H1 (cell line): ENCODE measurements around the gene SURF4. TPM values are rescaled to one million over a fixed set of nuclear protein-coding genes. Genes with fewer than 3 reads are reported as not detected.

Source experiments
- ASH2L ChIP-seq: fragments of 200-600, 300-600 bp; sonication (generic); IDR thresholded peaks from one replicate; pipeline ENCODE4 v1.7.1; 2017; ENCODE audit warnings: low read length
- ATF2 ChIP-seq: IDR thresholded peaks from 2 replicates; pipeline ENCODE4 v1.6.1; 2012; ENCODE audit warnings: low read length, inconsistent platforms
- BACH1 ChIP-seq: IDR thresholded peaks from 2 replicates; pipeline ENCODE4 v1.6.1; 2012; ENCODE audit warnings: low read length, improper control_type of control experiment
- BRCA1 ChIP-seq: IDR thresholded peaks from 2 replicates; pipeline ENCODE4 v1.6.1; 2012; ENCODE audit warnings: low read depth, low read length, improper control_type of control experiment
- CHD2 ChIP-seq: IDR thresholded peaks from 2 replicates; pipeline ENCODE4 v1.6.1; 2012; ENCODE audit warnings: low read length, improper control_type of control experiment
- E2F6 ChIP-seq: IDR thresholded peaks from 2 replicates; pipeline ENCODE4 v1.6.1; 2012; ENCODE audit warnings: inconsistent platforms
- EGR1 ChIP-seq: IDR thresholded peaks from 2 replicates; pipeline ENCODE4 v1.6.1; 2011; ENCODE audit warnings: low read depth, low read length, borderline replicate concordance
- EZH2 ChIP-seq: fragments of 200-600 bp; sonication (generic); IDR thresholded peaks from 2 replicates; pipeline ENCODE4 v1.7.1; 2012; ENCODE audit warnings: low read depth, mild to moderate bottlenecking, moderate library complexity, low read length, inconsistent platforms; ENCODE audit not compliant: severe bottlenecking
- JUND ChIP-seq: IDR thresholded peaks from 2 replicates; pipeline ENCODE4 v1.6.1; 2011; ENCODE audit warnings: mild to moderate bottlenecking, improper control_type of control experiment, low read length
- KDM4A ChIP-seq: IDR thresholded peaks from one replicate; pipeline ENCODE4 v1.7.1; 2012; ENCODE audit warnings: low read depth, mild to moderate bottlenecking, moderate library complexity, low read length, inconsistent platforms; ENCODE audit not compliant: severe bottlenecking
- KDM5A ChIP-seq: fragments of 200-600 bp; IDR thresholded peaks from 2 replicates; pipeline ENCODE4 v1.7.1; 2012; ENCODE audit warnings: mild to moderate bottlenecking, low read length, inconsistent platforms, mixed read lengths
- MAFK ChIP-seq: IDR thresholded peaks from 2 replicates; pipeline ENCODE4 v1.6.1; 2012; ENCODE audit warnings: low read depth, mild to moderate bottlenecking, improper control_type of control experiment, low read length
- PHF8 ChIP-seq: fragments of 200-600 bp; sonication (generic); conservative IDR thresholded peaks from 2 replicates; pipeline ENCODE4 v1.7.1; 2012; ENCODE audit warnings: low read depth, mild to moderate bottlenecking, inconsistent platforms, low read length, moderate library complexity
- RBBP5 ChIP-seq: IDR thresholded peaks from 2 replicates; pipeline ENCODE4 v1.7.1; 2012; ENCODE audit warnings: low read depth, mild to moderate bottlenecking, inconsistent platforms, low read length, moderate library complexity, borderline replicate concordance
- RXRA ChIP-seq: IDR thresholded peaks from 2 replicates; pipeline ENCODE4 v1.6.1; 2011; ENCODE audit warnings: low read depth, mild to moderate bottlenecking, low read length, moderate library complexity; ENCODE audit not compliant: insufficient read depth
- SIRT6 ChIP-seq: IDR thresholded peaks from one replicate; pipeline ENCODE4 v1.7.1; 2012; ENCODE audit warnings: low read length, inconsistent platforms
- SIX5 ChIP-seq: IDR thresholded peaks from 2 replicates; pipeline ENCODE4 v1.6.1; 2011; ENCODE audit warnings: mild to moderate bottlenecking, low read depth, low read length
- SUZ12 ChIP-seq: fragments of 200-600 bp; sonication (generic); IDR thresholded peaks from 2 replicates; pipeline ENCODE4 v1.6.1; 2012; ENCODE audit warnings: mild to moderate bottlenecking, inconsistent platforms, low read length, moderate library complexity, mixed read lengths
- TAF7 ChIP-seq: optimal IDR thresholded peaks from 2 replicates; pipeline ENCODE3; 2011; ENCODE audit warnings: low read depth, mild to moderate bottlenecking, inconsistent platforms, low read length, moderate library complexity, borderline replicate concordance
- TBP ChIP-seq: IDR thresholded peaks from 2 replicates; pipeline ENCODE4 v1.6.1; 2011; ENCODE audit warnings: low read depth, low read length, improper control_type of control experiment
- YY1 ChIP-seq: IDR thresholded peaks from 2 replicates; pipeline ENCODE4 v1.6.1; 2011; ENCODE audit warnings: low read depth, mild to moderate bottlenecking, low read length
- ZNF274 ChIP-seq: IDR thresholded peaks from 2 replicates; pipeline ENCODE4 v1.7.0; 2012; ENCODE audit warnings: low read length, borderline replicate concordance; ENCODE audit errors: extremely low read depth
- polyA plus RNA-seq, 7 experiments: library from polyadenylated mRNA; depleted of rRNA in 3 of 7; stranded (reverse) in 5 of 7; unstranded in 2 of 7; fragments of >200 nt in 5 of 7; fragments of 200-250 nt in 2 of 7; gene quantifications; 1 replicate in 5 of 7; 2 replicates in 1 of 7; 4 replicates in 1 of 7; pipeline versions ENCODE4 v1.2.1 to v1.2.3, GENCODE V29; 2011 to 2013; ENCODE audit warnings: missing spikeins in 2 of 7, mixed read lengths in 2 of 7
- total RNA-seq: library from RNA; stranded (reverse); fragmentation: NEBNext Ultra II Directional; extraction: Animal tissue kit (Norgen Biotek cat#: 25700); gene quantifications from 2 replicates; pipeline ENCODE4 v1.2.1, GENCODE V29; 2021

The SURF4 gene
- total and polyA plus RNA-seq, 2 of the 8 experiments (the other 6 are each of a cell fraction or from before 2014, with no cell fraction given): 176 to 182 TPM

DNA sequence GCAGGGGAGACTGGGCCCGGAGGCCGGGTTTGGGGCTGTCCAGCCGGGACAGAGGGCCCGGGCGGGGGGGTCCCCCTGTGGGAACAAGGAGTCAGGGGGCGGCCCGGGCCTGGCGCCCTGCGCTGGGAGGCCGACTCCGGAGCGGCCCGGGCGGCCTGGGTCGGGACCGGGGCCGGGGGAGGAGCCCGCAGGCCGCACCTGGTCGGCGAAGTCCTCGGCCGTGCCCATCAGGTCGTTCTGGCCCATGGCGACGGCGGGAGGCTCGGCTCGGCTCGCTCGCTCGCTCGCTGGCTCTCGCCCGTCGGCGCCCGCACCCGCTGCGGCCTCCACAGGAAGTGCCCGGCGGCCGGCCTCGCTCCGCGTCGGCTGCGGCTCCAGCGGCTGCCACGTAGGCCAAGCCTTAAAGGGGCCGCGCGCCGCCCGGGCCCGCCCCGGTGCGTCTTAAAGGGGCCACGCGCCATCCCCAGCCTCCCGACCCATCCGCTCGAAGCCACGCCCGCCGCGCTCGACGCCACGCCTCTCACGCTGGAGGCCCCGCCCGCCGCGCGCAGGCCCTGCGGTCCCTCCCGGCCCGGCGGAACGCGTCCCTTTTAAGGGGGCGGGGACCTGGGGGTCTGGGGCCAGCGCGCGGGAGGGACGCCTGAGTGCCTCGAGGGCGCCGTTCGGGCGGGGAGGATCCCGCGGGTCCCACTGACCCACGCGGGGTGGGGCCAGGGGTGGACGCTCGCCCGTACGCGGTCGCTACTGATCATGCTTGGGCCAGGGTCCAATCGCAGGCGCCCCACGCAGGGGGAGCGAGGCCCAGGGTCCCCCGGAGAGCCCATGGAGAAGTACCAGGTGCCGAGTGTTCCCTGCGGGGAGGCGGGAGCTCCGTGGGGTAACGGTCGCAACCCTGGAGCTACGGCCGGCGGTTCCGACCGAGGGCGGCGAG lies at the start of gene SURF4, which contains the start of gene STKLD1 (continued):
- peak; percentile 98 for TF ChIP-seq E2F6
- no peak for TF ChIP-seq ASH2L
- TF ChIP-seq SUZ12: no peak
- TF ChIP-seq RBBP5: peak; percentile 27; the same call in 1 of the 2 replicates
- TF ChIP-seq TBP: peak; percentile 62; the same call in 1 of the 2 replicates
- TF ChIP-seq YY1: no peak
- TF ChIP-seq EZH2: no peak
- TF ChIP-seq CHD2: peak; percentile 30; the same call in 1 of the 2 replicates
- TF ChIP-seq EGR1: peak; percentile 59
- no peak for TF ChIP-seq BACH1
- TF ChIP-seq KDM4A: peak; percentile 87
- peak; percentile 77 for TF ChIP-seq TAF7
- no peak for TF ChIP-seq MAFK
- no peak for TF ChIP-seq SIX5
- no peak for TF ChIP-seq ATF2
- peak; percentile 72 for TF ChIP-seq JUND
- no peak for TF ChIP-seq BRCA1
- TF ChIP-seq RXRA: no peak
- TF ChIP-seq ZNF274: no peak
- TF ChIP-seq SIRT6: no peak
- TF ChIP-seq PHF8: peak; percentile 66
- TF ChIP-seq KDM5A: no peak
